Measurements from ENCODE around the gene TARDBP. TPM values are rescaled to one million over a fixed set of nuclear protein-coding genes. Genes with fewer than 3 reads are reported as not detected.
"Not testable (repeated sequence)": the region's sequence is repeated elsewhere in the genome, so short reads cannot be mapped to it uniquely, and the experiment has no call there.

TARDBP gene
- total RNA-seq, 3 donors from 2014 or later, result 196 to 208 (median 201) TPM

DNA sequence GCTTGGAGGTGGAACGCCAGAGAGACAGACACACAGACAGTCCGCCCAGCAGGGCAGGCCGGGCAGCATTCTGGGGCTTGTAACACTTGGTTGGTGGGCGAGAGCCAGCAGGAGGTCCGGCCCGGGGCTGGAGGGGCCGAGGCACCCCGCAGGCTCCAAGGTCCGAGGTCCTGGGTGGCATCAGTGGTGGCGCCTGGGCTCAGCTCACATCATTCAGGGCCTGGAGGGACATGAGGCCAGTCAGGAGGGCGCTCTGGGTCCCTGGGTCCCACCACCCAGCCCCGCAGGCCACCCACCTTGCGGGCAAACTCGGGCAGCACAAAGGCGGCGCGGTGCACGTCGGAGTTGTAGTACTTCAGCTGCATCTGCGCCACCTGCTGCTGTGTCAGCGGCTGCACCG lies 42.2 kb downstream of the TARDBP start:
- no peaks in the 10 kb centered on the region for H3K27me3 Mint-ChIP-seq (ENCODE audit: low read depth)
- H3K9me3 Mint-ChIP-seq, result no peaks in the 10 kb centered on the region
- no peak overlapping the region for H3K4me3 Mint-ChIP-seq
- ATAC-seq, result no peak
- peaks cover 10% of the 10 kb centered on the region for H3K4me1 Mint-ChIP-seq (ENCODE audit: low read depth)
- peaks cover 17% of the 10 kb centered on the region for H3K36me3 Mint-ChIP-seq (ENCODE audit: insufficient read depth)
- DNase-seq, result no peak

DNA sequence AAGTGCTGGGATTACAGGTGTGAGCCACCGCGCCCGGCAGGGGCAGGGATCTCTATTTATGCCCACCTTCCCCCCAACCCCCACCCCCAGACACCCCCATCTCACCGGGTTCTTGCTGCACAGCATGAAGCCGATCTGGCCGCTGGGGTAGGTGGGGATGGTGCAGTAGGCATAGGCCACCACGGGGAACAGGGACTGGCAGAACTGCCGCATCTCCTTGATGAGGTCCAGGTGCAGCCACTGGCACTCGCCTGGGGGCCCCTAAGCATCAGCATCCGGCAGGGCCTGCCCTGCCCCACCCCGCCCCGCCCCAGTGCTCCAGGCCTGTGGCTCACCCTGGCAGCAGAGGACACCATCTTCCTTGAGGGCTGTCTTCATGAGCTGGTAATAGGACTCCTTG lies 43.2 kb downstream of the TARDBP start:
- Mint-ChIP-seq H3K27me3 (ENCODE audit: low read depth) (no peaks in the 10 kb centered on the region), H3K4me3 (no peak overlapping the region), H3K36me3 (ENCODE audit: insufficient read depth) (peaks cover 17% of the 10 kb centered on the region), H3K4me1 (ENCODE audit: low read depth) (peaks cover 13% of the 10 kb centered on the region), H3K9me3 (no peaks in the 10 kb centered on the region)
- ATAC-seq, result no peak
- no peak for DNase-seq

DNA sequence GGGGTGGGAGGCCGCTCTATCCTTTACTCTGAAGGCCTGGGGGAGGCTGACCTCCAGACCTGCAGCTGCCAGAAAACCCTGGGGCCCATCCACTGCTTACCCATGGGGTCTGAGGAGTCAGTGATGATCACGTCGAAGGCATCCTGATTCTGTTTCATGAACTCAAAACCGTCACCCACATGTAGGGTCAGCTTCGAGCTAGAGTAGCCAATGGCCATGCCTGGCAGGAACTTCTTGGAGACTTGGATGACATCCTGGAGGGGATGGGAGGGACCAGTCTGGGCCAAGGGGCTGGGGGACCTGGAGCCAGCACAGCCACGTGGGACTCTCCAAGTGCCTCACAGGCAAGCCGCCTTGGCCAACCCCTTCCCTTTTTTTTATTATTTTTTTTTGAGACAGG lies 44.0 kb downstream of the TARDBP start:
- no peak for ATAC-seq
- no peaks in the 10 kb centered on the region for H3K9me3 Mint-ChIP-seq

DNA sequence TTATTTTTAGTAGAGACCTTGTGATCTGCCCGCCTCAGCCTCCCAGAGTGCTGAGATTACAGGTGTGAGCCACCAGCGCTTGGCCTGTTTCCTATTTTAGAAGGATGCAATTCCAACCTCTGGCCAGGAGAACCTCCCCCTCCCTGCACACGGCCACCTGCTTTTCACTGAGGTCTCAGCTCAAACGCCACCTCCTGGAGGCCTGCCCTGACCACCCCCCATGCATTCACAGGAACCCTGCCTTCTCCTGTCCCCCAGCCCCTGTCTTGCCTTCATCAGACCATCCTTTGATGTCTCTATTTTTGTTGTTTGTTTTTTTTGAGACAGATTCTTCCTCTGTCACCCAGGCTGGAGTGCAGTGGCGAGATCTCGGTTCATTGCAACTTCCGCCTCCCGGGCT lies 45.0 kb downstream of the TARDBP start:
- peaks cover 17% of the 10 kb centered on the region for H3K36me3 Mint-ChIP-seq (ENCODE audit: insufficient read depth)
- DNase-seq (no peak), ATAC-seq (no peak)
- no peaks in the 10 kb centered on the region for H3K27me3 Mint-ChIP-seq (ENCODE audit: low read depth)
- H3K9me3 Mint-ChIP-seq, result no peaks in the 10 kb centered on the region
- H3K4me3 Mint-ChIP-seq, result peak overlapping the region; percentile 97
- H3K4me1 Mint-ChIP-seq (ENCODE audit: low read depth), result peaks cover 25% of the 10 kb centered on the region

More for the DNA sequence above, 44.0 kb downstream of the TARDBP start:
- peaks cover 20% of the 10 kb centered on the region for H3K4me1 Mint-ChIP-seq (ENCODE audit: low read depth)
- no peak for DNase-seq
- H3K36me3 Mint-ChIP-seq (ENCODE audit: insufficient read depth), result peaks cover 17% of the 10 kb centered on the region
- no peaks in the 10 kb centered on the region for H3K27me3 Mint-ChIP-seq (ENCODE audit: low read depth)
- H3K4me3 Mint-ChIP-seq, result no peak overlapping the region

DNA sequence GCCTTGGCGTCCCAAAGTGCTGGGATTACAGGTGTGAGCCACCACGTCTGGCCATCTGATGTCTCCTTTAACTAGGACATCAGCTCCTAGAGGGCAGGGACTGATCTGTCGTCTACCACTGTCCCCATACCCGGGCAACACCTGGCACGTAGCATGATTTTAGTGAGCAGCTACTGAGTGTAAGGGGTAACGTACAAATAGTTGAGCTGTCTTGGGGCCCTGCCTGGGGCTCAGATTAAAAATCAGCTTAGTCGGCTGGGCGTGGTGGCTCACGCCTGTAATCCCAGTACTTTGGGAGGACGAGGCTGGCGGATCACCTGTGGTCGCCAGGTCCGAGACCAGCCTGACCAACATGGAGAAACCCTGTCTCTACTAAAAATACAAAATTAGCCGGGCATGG lies 45.6 kb downstream of the TARDBP start:
- Mint-ChIP-seq H3K27me3 (ENCODE audit: low read depth) (no peaks in the 10 kb centered on the region), H3K4me1 (ENCODE audit: low read depth) (peaks cover 30% of the 10 kb centered on the region), H3K36me3 (ENCODE audit: insufficient read depth) (peaks cover 17% of the 10 kb centered on the region), H3K4me3 (peak overlapping the region; percentile 97), H3K9me3 (no peaks in the 10 kb centered on the region)
- ATAC-seq, result no peak
- no peak for DNase-seq

DNA sequence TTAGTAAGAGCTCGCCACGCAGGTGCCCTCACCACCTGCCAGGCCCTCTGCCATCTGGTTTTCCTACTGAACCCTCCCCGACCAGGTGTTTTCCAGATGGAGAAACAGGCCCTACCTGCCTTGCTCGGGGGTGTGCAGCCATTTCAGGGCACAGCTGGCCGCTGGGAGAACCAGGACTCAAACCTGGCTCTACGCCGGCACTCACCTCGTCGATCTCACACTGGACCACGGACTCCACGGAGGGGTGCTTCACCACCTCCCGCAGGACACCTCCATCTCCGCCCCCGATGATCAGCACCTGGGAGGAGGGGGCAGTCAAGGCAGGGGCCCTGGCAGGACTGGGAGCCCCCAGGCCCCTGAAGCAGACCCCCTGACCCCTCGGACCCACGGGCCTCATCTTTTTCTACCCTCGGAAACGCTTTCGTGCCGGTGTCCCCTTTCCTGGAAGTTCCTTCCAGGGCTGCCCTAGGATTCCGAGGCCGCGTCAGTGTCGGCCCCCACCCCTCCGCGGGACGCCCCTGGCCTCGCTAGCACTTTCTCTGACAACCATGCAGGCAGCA lies 46.2 kb downstream of the TARDBP start:
- no peaks in the 10 kb centered on the region for H3K27me3 Mint-ChIP-seq (ENCODE audit: low read depth)
- H3K36me3 Mint-ChIP-seq (ENCODE audit: insufficient read depth), result peaks cover 17% of the 10 kb centered on the region
- peaks cover 36% of the 10 kb centered on the region for H3K4me1 Mint-ChIP-seq (ENCODE audit: low read depth)
- ATAC-seq, result no peak
- H3K9me3 Mint-ChIP-seq, result no peaks in the 10 kb centered on the region
- DNase-seq, result no peak
- H3K4me3 Mint-ChIP-seq, result peak overlapping the region; percentile 97

DNA sequence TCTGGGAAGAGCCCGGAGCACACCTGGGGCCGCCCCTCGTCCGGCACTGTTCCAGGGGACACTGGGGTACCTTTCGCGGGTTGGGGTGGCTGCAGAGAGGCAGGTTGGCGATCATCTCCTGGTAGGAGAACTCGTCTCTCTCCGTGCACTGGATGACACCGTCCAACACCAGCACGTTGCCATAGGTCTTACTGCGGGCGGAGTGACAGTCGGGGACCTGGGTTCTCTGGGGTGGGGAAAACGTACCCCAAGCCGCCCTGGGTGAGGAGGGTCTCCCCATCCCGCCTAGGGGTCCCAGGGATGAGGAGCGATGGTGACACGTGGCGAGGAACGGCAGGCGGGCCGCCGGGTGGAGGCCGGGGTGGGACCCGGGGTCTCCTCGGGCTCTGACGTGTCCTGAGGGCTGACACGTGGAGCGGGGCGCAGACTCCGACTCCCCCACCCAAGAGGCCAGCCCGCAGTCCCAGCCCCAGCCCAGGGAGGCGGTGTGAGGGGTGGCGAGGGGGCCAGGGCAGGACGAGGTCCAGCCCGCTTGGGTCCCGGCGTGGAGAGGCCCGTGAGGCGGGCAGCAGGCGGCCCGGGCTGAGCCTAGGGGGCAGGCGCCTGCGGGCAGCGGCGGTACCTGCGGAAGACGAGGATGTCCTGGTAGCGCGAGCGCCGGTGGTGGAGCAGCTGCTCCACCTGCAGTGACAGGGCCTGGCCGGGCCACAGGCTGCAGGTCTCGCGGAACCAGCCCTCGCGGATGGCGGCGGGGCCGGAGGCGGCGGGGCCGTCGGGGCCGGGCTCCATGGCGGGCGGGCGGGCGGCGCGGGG lies 46.9 kb downstream of the TARDBP start:
- H3K4me1 Mint-ChIP-seq (ENCODE audit: low read depth), result peaks cover 36% of the 10 kb centered on the region
- no peaks in the 10 kb centered on the region for H3K9me3 Mint-ChIP-seq
- no peaks in the 10 kb centered on the region for H3K27me3 Mint-ChIP-seq (ENCODE audit: low read depth)
- DNase-seq (peak; percentile 44), ATAC-seq (peak; percentile 6 to 7)
- H3K36me3 Mint-ChIP-seq (ENCODE audit: insufficient read depth), result peaks cover 18% of the 10 kb centered on the region
- H3K4me3 Mint-ChIP-seq, result peak overlapping the region; percentile 97

DNA sequence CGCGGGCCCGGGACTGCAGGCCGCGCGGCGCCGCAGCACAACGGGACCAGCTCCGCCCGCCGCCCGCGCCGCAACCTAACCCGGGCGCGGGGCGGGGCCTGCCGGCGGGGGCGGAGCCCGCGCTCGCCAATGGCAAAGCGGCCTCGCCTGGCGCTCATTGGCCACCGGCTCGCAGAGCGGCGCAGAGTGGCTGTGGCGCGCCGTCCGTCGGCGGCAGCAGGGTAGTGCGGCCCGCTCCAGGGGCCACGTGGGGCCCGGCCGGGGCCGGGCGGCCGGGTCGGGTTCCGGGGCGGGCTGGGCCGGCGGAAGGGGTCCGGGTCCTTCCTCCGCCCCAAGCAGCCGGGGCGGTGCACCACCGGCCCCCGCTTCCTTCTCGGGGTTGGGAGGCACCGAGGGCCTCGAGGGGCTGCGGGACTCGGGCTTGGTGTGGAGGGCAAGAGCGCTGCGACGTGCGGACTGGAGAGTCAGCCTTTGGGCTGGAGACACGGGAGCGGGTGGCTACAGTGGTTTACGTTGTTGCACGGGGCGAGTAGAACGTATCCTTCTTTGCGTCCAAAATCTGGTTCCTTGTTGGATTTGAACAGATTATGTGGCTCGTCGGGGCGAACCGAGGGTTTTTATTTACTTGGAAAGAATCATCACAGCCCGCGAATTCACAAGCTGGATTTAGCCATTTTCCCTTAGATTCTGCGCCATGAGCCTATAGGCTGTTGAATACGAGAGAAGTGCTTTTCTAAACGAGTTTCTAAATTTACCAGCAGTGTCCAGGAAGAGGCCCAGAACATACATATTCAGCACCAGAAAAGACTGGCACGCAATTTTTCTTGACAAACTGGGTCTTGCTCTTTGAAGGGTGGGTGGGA lies 47.7 kb downstream of the TARDBP start, which contains the start of gene SRM:
Gene SRM, minus strand, starts transcription at position 51 of the 863 bp plus-strand sequence. CDS start 75 bp downstream, outside the sequence.
- peak; percentile 88 for DNase-seq
- Mint-ChIP-seq H3K4me1 (ENCODE audit: low read depth) (peaks cover 36% of the 10 kb centered on the region), H3K36me3 (ENCODE audit: insufficient read depth) (peaks cover 21% of the 10 kb centered on the region), H3K9me3 (no peaks in the 10 kb centered on the region), H3K27me3 (ENCODE audit: low read depth) (no peaks in the 10 kb centered on the region), H3K4me3 (peak within 1 kb of the TSS; percentile 97)
- peak; percentile 96 to 97 for ATAC-seq

DNA sequence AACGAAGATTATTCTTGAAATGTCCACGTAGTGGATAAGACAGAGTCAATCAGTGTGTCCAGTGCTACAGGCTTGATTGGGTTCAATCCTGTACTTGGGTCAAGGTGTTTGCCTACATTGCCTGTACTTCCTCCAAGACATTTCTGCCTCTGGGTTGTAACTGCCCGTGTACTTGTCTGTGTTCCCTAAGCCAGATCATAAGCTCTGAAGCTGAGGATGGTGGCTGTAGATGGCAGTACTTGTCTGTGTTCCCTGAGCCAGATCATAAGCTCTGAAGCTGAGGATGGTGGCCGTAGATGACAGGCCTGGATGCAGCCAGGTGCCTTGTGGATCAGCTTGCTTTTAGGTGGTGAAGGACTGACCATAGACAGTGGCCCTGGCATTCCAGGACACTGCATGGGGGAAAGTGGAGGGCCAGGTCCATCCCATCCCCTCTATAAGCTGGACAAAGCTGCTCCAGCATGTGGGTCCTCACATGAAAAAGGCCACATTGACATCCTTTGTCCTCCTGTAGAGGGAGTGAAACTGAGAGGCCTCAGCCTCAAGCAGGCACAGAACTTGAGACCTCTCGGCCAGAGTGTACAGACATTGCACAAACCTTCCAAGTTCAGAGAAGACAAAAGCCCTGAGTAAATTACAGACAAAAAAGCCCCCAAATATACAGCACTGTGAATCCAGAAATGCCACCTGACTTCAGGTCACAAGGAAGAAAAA lies 49.4 kb downstream of the TARDBP start:
- no peaks in the 10 kb centered on the region for H3K9me3 Mint-ChIP-seq
- no peak for DNase-seq
- no peaks in the 10 kb centered on the region for H3K27me3 Mint-ChIP-seq (ENCODE audit: low read depth)
- H3K36me3 Mint-ChIP-seq (ENCODE audit: insufficient read depth), result peaks cover 30% of the 10 kb centered on the region
- H3K4me1 Mint-ChIP-seq (ENCODE audit: low read depth), result peaks cover 36% of the 10 kb centered on the region
- ATAC-seq, result no peak
- H3K4me3 Mint-ChIP-seq, result peak overlapping the region; percentile 95

DNA sequence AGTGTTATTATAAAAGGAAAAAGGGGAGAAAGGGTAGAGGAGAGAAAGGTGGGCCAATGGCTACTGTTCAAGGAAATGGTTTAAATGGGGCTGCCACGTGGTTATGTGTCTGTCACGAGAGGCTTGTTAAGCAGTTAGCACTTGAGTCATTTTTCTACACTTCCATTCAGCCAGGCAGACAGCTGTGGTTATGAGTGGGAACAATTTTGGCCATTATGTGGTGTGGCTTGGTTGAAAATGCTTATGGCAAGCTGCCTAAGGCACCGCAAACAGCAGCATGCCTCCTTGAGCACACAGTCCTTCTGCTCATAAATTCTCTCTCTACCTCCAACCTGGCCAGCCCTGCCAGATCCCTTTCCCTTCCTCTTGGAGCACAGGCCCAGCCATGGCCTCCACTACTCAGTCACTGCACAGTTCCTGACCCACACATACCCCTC lies 50.5 kb downstream of the TARDBP start:
- Mint-ChIP-seq H3K4me3 (peak overlapping the region; percentile 40), H3K9me3 (no peaks in the 10 kb centered on the region), H3K36me3 (ENCODE audit: insufficient read depth) (peaks cover 30% of the 10 kb centered on the region), H3K27me3 (ENCODE audit: low read depth) (no peaks in the 10 kb centered on the region), H3K4me1 (ENCODE audit: low read depth) (peaks cover 36% of the 10 kb centered on the region)
- ATAC-seq (peak in 1 of 2 donors; percentile 5), DNase-seq (no peak)

DNA sequence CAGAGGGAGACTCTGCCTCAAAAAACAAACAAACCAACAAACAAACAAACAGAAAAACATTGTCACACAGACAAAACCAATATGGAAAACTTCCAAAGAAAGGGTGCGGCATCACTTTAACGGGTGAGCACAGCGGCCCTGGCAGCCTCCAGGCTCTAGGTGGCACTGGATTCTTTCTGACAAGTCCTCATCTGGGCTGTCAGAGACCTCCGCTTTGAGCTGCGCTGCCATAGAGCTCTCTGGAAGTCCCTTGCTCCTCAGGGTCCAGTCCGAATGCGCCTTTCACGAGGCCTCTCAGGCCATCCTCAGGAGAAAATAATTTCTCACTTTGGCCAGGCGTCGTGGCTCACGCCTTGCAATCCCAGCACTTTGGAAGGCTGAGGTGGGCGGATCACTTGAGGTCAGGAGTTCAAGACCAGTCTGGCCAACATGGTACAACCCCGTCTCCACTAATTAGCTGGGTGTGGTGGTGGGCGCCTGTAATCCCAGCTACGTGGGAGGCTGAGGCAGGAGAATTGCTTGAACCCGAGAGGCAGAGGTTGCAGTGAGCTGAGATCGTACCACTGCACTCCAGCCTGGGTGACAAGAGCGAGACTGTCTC lies 51.6 kb downstream of the TARDBP start:
- not testable (repeated sequence) for ATAC-seq; DNase-seq; H3K4me3 Mint-ChIP-seq; H3K27me3 Mint-ChIP-seq (ENCODE audit: low read depth); H3K9me3 Mint-ChIP-seq
- Mint-ChIP-seq H3K36me3 (ENCODE audit: insufficient read depth) (peaks cover 32% of the 10 kb centered on the region), H3K4me1 (ENCODE audit: low read depth) (peaks cover 28% of the 10 kb centered on the region)

DNA sequence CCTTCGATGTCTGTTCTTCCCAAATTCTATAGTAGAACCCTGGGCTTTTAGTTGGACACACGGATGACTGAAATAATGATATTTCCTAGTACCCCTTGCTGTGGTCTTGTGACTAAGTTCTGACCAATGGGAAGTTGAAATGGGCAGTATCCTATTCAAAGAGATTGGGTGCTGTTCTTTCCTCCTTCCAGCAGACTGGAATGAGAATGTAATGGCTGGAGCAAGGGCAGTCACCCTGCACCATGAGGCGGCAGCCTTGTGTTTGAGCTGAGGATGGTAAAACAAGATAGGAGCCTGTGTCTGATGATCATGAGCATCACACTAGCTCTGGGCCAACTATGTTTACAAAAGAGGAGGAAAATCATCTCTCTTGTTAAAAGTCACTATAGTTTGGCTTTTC lies 52.5 kb downstream of the TARDBP start:
- no peaks in the 10 kb centered on the region for H3K27me3 Mint-ChIP-seq (ENCODE audit: low read depth)
- peaks cover 38% of the 10 kb centered on the region for H3K36me3 Mint-ChIP-seq (ENCODE audit: insufficient read depth)

DNA sequence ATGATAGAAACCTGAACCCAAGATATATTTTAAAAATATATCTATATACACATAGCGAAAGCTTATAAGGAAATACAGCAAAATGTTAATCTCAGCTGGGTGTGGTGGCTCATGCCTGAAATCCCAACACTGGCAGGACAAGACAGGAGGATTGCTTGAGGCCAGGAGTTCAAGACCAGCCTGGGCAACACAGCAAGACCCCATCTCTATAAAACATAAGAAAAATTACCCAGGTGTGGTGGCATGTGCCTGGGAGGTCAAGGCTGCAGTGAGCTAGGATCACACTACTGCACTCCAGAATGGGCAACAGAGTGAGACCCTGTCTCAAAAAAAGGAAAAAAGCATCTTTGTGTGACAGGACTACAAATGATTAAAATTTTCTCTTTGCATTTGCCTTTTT lies 53.3 kb downstream of the TARDBP start:
- ATAC-seq, result no peak
- no peak for DNase-seq
- Mint-ChIP-seq H3K9me3 (no peaks in the 10 kb centered on the region), H3K36me3 (ENCODE audit: insufficient read depth) (peaks cover 41% of the 10 kb centered on the region), H3K4me1 (ENCODE audit: low read depth) (peaks cover 24% of the 10 kb centered on the region), H3K27me3 (ENCODE audit: low read depth) (no peaks in the 10 kb centered on the region), H3K4me3 (no peak overlapping the region)

More for the DNA sequence above, 52.5 kb downstream of the TARDBP start:
- ATAC-seq, result no peak
- Mint-ChIP-seq H3K4me3 (no peak overlapping the region), H3K9me3 (no peaks in the 10 kb centered on the region), H3K4me1 (ENCODE audit: low read depth) (peaks cover 28% of the 10 kb centered on the region)
- DNase-seq, result no peak

Measured in activated T-cell treated with anti-CD3 and anti-CD28 coated beads, Interleukin-2, amount 50 U/mL, for 4 hours (primary cell).